HG03520 (cell line): Measurements from ENCODE around the gene WDR20.
"Not testable (repeated sequence)": the region's sequence is repeated elsewhere in the genome, so short reads cannot be mapped to it uniquely, and the experiment has no call there.

Experiments used
- ATAC-seq: cut with Tn5 transposase; IDR thresholded peaks from one replicate; pipeline ENCODE4 v1.9.1; 2021; ENCODE audit warnings: mild to moderate bottlenecking, moderate library complexity; ENCODE audit not compliant: unreplicated experiment

WDR20 gene

GRCh38 chr14:102126807-102127455 lies 12.8 kb upstream of the WDR20 start:
- no peak for ATAC-seq

DNA sequence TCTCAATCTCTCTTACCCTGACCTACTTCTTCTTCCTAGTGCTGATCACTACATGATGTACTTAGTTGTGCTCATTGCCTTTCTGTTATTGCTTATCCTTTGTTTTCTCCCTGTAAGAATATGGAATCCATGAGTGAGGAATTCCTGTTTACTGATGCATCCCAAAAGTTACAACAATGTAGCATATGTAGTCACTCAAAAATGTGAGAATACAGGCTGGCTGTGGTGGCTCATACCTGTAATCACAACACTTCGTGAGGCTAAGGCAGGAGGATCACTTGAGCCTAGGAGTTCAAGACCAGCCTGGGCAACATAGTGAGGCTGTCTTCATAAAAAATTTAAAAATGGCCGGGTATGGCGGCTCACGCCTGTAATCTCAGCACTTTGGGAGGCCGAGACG lies 8.0 kb upstream of the WDR20 start:
- ATAC-seq: no peak

GRCh38 chr14:102134021-102134420 lies 5.7 kb upstream of the WDR20 start:
- ATAC-seq: not testable (repeated sequence)

GRCh38 chr14:102134719-102135118 lies 5.0 kb upstream of the WDR20 start:
- ATAC-seq: not testable (repeated sequence)

GRCh38 chr14:102135456-102135855 lies 4.2 kb upstream of the WDR20 start:
- ATAC-seq: not testable (repeated sequence)

- no peak for ATAC-seq
Observed at GRCh38 chr14:102138535-102138934, 1.2 kb upstream of the WDR20 start.

GRCh38 chr14:102138961-102139285 lies 774 bp upstream of the WDR20 start:
- no peak for ATAC-seq

DNA sequence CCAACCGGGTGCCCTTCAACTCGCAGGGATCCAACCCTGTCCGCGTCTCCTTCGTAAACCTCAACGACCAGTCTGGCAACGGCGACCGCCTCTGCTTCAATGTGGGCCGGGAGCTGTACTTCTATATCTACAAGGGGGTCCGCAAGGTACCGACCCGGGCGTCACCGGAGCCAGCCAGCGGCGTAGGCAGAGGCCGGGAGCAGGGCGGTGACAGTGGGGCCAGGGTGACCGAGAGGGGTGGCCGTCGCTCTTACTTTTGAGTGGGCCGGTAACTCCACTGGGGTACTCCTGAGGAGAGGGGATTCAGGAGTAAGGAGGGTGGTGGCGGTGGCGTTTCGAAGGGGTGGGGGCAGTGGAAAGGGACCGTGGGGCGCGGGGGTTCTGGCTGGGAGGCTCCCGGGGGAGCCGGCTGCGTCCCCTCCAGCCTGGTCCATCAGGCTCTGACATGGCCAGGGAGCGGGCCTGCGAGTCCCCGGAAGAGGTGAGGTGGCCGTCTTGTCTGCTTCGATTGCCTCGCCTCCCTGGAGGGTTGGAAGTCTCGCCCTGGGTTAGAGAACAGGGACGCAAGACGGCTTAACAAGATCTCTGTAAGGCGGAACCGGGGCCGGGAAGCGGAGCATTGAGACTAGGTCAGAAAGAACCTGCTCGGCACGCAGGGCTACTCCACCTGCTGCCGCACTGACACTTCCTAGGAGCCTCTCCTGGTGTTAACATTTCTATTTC lies 491 bp downstream of the WDR20 start:
- peak; percentile 8 for ATAC-seq

GRCh38 chr14:102140750-102141145 lies 1.1 kb downstream of the WDR20 start:
- no peak for ATAC-seq

- ATAC-seq: no peak
Observed at GRCh38 chr14:102141797-102142196, 2.1 kb downstream of the WDR20 start.

GRCh38 chr14:102144914-102145313 lies 5.2 kb downstream of the WDR20 start:
- ATAC-seq: no peak

GRCh38 chr14:102145395-102145794 lies 5.7 kb downstream of the WDR20 start:
- ATAC-seq: no peak

- ATAC-seq: no peak
Observed at GRCh38 chr14:102146423-102146822, 6.7 kb downstream of the WDR20 start.

DNA sequence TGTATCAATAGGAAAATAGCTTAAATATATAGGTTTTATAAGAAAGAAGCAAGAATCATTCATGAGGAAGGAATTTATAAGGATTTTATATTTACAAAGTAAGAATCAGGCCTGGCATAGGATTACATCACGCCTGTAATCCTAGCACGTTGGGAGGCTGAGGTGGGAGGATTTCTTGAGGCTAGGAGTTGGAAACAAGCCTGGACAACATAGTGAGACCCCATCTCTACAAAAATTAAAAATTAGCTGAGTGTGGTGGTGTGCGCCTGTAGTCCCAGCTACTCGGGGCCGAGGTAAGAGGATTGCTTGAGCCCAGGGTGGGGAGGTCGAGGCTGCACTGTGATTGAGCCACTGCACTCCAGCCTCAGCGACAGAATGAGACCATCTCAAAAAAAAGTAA lies 10.4 kb downstream of the WDR20 start:
- no peak for ATAC-seq

- ATAC-seq: no peak
Observed at GRCh38 chr14:102150744-102151143, 11.0 kb downstream of the WDR20 start.

GRCh38 chr14:102151411-102151810 lies 11.7 kb downstream of the WDR20 start:
- ATAC-seq: not testable (repeated sequence)

DNA sequence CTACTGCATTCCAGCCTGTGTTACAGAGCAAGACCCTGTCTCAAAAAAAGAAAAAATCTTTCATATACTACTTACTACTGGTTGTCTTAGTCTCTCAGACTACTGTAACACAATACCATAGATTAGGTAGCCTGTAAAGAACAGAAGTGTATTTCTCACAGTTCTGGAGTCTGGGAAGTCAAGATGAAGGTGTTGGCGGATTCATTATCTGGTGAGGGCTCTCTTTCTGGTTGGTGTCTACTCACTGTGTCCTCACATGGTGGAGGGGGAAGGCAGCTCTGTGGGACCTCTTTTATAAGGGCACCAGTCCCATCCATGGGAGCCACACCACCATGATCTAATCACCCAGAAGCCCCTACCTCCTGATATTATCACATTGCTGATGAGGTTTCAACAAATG lies 14.4 kb downstream of the WDR20 start:
- ATAC-seq: no peak

DNA sequence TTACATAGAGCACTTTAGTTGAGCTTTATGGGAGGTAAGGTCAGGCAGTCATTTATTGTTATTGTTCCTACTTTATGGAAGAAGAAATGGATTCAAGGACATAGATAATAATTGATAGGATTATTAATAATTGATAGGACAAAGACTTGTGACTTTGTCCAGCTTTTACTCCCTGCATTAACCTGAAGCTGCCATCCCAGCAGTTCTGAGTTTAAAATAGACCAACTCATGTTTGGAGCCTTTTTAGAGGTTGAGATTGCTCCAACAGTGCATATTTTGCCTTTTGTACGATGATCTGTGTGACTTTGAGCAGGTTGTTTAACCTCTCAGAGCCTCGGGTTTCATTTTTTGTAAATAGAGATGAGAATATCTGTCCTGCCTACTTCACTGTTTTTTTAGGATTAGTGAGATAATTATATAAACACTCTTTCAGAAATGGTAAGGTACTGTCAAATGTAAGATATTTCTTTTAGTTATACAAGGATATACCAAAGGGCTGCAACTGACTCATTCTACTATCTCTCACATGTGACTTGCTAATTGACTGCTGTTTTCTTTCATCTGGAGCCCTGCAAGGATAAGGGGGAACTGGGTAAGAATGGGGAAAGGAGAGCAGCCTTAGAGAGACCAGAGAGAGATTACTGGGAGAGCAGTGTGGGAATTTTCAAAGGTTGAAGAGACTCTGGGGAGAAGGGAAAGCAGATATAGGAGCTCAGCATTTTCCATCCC lies 15.3 kb downstream of the WDR20 start:
- no peak for ATAC-seq

- ATAC-seq: no peak
Observed at GRCh38 chr14:102157346-102157745, 17.6 kb downstream of the WDR20 start.

- ATAC-seq: no peak
Observed at GRCh38 chr14:102158797-102159196, 19.1 kb downstream of the WDR20 start.

DNA sequence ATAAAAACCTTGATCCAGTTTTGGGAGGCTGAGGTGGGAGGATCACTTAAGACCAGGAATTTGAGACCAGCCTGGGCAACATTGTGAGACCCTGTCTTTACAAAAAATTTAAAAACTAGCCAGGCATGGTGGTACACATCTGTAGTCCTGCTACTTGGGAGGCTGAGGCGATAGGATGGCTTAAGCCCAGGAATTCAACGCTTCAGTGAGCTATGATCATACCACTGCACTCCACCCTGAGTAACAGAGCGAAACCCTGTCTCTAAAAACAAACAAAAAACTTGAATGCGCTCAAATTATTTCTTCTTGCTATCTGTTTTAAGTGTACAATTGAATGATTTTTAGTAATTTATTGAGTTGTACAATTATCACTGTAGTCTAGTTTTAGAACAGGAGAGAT lies 20.1 kb downstream of the WDR20 start:
- ATAC-seq: no peak

- ATAC-seq: no peak
Observed at GRCh38 chr14:102162487-102162886, 22.8 kb downstream of the WDR20 start.
